HL-60 (cell line): ENCODE results near the gene ANO9.

Source experiments
- DNase-seq, 2 experiments: peaks; one replicate each; pipeline ENCODE4 v3.0.0-alpha.2; 2010 to 2020; ENCODE audit warnings: low read depth in 1 of 2, low spot score in 1 of 2
- H3K27ac ChIP-seq: fragments of 250-450 bp; sonication (Bioruptor Pico); replicated peaks from 2 replicates; pipeline ENCODE4 v1.5.1; 2020; ENCODE audit warnings: mild to moderate bottlenecking, moderate library complexity
- H3K27me3 ChIP-seq: fragments of 250-450 bp; sonication (Bioruptor Pico); 2 replicates; pipeline ENCODE4 v1.5.1; 2021; ENCODE audit warnings: mild to moderate bottlenecking, moderate library complexity; ENCODE audit not compliant: insufficient read depth, poor library complexity, severe bottlenecking
- H3K4me3 ChIP-seq: replicated peaks from 2 replicates; pipeline ENCODE4 v1.5.1; 2011; ENCODE audit warnings: mild to moderate bottlenecking, control low read depth, low read length; ENCODE audit not compliant: insufficient read depth
- GABPA ChIP-seq: IDR thresholded peaks from 2 replicates; pipeline ENCODE4 v1.6.1; 2012; ENCODE audit warnings: low read depth
- POLR2AphosphoS5 ChIP-seq: IDR thresholded peaks from 2 replicates; pipeline ENCODE4 v1.6.1; 2012; ENCODE audit warnings: low read depth
- SPI1 ChIP-seq: IDR thresholded peaks from 2 replicates; pipeline ENCODE4 v1.6.1; 2012; ENCODE audit warnings: low read depth, mild to moderate bottlenecking, borderline replicate concordance
- TF ChIP-seq, protein P1 (sequence below): IDR thresholded peaks from one replicate; pipeline ENCODE4 v1.5.1; 2011; ENCODE audit warnings: low read length, control low read depth, inconsistent platforms; ENCODE audit not compliant: insufficient read depth
- TF ChIP-seq, protein P2 (sequence below): IDR thresholded peaks from 2 replicates; pipeline ENCODE4 v1.6.1; 2012; ENCODE audit warnings: low read depth; ENCODE audit not compliant: insufficient replicate concordance

The ANO9 gene

DNA sequence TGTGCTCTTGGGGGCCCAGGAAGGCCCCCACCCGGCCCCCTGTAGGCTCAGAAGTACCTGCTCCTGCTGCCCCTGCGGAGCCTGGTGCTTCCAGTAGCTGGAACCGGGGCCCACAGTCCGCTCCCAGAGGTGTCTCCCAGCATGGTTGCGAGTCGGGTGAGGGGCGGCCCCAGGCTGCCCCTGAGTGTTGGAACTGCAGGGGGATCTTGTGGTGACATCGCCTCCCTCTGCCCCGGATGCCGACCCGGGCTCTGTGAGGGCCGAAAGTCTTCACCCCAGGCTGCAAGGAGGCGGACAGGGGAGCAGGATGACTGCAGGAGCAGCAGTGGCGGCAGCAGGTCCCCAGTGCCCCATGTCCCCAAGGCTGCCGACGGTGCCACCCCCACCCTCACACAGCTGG lies 57.3 kb downstream of the ANO9 start:
- TF ChIP-seq, protein P1, sequence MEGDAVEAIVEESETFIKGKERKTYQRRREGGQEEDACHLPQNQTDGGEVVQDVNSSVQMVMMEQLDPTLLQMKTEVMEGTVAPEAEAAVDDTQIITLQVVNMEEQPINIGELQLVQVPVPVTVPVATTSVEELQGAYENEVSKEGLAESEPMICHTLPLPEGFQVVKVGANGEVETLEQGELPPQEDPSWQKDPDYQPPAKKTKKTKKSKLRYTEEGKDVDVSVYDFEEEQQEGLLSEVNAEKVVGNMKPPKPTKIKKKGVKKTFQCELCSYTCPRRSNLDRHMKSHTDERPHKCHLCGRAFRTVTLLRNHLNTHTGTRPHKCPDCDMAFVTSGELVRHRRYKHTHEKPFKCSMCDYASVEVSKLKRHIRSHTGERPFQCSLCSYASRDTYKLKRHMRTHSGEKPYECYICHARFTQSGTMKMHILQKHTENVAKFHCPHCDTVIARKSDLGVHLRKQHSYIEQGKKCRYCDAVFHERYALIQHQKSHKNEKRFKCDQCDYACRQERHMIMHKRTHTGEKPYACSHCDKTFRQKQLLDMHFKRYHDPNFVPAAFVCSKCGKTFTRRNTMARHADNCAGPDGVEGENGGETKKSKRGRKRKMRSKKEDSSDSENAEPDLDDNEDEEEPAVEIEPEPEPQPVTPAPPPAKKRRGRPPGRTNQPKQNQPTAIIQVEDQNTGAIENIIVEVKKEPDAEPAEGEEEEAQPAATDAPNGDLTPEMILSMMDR: no peak
- TF ChIP-seq SPI1 (no peak), GABPA (no peak), POLR2AphosphoS5 (no peak)
- TF ChIP-seq, protein P2, sequence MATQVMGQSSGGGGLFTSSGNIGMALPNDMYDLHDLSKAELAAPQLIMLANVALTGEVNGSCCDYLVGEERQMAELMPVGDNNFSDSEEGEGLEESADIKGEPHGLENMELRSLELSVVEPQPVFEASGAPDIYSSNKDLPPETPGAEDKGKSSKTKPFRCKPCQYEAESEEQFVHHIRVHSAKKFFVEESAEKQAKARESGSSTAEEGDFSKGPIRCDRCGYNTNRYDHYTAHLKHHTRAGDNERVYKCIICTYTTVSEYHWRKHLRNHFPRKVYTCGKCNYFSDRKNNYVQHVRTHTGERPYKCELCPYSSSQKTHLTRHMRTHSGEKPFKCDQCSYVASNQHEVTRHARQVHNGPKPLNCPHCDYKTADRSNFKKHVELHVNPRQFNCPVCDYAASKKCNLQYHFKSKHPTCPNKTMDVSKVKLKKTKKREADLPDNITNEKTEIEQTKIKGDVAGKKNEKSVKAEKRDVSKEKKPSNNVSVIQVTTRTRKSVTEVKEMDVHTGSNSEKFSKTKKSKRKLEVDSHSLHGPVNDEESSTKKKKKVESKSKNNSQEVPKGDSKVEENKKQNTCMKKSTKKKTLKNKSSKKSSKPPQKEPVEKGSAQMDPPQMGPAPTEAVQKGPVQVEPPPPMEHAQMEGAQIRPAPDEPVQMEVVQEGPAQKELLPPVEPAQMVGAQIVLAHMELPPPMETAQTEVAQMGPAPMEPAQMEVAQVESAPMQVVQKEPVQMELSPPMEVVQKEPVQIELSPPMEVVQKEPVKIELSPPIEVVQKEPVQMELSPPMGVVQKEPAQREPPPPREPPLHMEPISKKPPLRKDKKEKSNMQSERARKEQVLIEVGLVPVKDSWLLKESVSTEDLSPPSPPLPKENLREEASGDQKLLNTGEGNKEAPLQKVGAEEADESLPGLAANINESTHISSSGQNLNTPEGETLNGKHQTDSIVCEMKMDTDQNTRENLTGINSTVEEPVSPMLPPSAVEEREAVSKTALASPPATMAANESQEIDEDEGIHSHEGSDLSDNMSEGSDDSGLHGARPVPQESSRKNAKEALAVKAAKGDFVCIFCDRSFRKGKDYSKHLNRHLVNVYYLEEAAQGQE: no peak
- H3K27ac ChIP-seq: no peak overlapping the region

DNA sequence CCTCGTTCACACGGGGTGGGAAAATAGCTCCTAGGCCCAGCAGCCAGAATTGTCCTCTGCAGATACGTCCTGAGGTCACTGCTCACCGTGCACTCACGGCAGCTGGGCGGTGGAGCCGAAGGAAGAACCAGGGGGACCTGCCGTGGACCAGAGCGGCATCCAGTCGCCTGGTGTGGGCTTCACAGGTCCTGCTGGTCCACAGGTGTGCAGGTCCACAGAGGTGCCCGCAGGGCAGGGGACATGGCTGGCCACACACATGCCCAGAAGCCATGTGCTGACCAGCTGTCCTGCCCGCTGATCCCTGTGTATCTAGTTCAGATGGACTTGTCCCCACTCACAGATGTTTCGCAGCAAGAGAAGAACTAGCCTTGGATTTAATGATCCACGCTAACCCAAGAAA lies 58.4 kb downstream of the ANO9 start:
- Histone ChIP-seq H3K27me3 (peaks cover 2% of the 10 kb centered on the region), H3K27ac (no peak overlapping the region), H3K4me3 (no peak overlapping the region)
- TF ChIP-seq, protein P1: no peak
- no peak for TF ChIP-seq POLR2AphosphoS5
- no peak for TF ChIP-seq GABPA
- TF ChIP-seq SPI1: no peak
- TF ChIP-seq, protein P2: no peak
- no peak for DNase-seq

More for the DNA sequence above, 57.3 kb downstream of the ANO9 start:
- no peak for DNase-seq
- peaks cover 2% of the 10 kb centered on the region for H3K27me3 ChIP-seq
- no peak overlapping the region for H3K4me3 ChIP-seq

DNA sequence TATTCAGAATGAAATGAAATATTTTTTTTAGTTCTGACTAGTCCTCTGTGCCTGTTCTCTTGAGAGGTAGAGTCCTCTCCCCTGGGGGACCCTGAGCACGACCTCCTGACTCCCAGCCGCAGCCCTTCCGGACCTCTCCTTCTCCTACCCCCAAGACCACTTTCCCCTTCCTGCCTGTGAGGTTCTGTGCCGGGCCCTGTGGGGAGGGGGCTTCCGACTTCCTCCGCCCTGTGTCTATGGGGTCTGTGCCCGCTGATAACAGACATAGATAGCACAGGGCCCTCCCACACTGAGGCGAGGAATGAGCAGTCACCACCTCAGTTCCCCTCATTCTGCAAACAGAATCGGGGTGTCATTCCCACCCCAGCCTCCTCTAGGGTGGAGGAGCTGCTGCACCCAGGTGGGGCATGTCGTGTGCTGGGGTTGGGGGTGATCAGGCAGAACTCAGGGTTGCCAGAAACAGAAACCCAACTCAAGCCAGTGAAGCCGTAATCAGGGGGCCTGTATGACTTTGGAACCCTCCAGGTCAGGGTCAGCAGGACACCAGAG lies 59.7 kb downstream of the ANO9 start:
- Histone ChIP-seq H3K4me3 (no peak overlapping the region), H3K27ac (no peak overlapping the region), H3K27me3 (peaks cover 2% of the 10 kb centered on the region)
- TF ChIP-seq, protein P2: no peak
- TF ChIP-seq POLR2AphosphoS5: no peak
- TF ChIP-seq SPI1: no peak
- no peak for TF ChIP-seq GABPA
- TF ChIP-seq, protein P1: no peak
- DNase-seq: no peak
